ENCODE results near the gene TNN. TPM values are rescaled to one million over a fixed set of nuclear protein-coding genes. Genes with fewer than 3 reads are reported as not detected.
A peak's percentile ranks its signal among the peaks of the same experiment; 100 is the strongest.

The TNN gene
- total and polyA plus RNA-seq, 10 of the 15 experiments (the other 5 are each of a cell fraction or from before 2014, with no cell fraction given), result 0.05 to 0.17 (median 0.11) TPM

DNA sequence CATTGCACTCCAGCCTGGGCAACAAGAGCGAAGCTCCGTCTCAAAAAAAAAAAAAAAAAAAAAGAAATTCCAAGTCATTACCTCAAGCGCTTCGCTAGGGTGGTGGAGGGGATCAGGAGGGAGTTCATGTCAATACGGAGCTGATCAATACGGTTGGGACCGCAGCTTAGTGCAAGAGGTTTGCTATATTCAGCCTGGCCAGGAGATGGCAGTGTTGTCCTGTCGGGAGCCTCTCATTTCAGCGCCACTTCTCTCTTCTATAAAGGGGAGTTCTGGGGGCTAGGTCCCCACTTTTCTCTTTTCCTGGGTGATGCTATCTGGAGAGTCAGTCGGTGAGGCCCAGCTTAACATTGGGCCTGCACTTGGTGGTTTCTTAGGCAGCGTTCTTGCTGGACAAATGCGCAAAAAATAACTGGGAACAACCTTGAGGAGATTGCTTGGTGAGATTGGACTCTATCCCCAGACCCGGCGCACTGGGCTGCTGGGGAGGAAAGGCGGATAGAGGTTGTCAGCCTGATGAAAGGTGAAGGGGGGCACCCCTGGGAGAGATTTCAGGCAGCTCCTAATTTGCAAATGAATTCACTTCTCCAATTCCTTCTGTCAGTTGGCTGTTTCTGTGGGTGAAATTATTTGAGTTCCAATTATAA is 84.5 kb downstream of the TNN start:
- BruUV-seq (replicated peaks), result no TSS peak

More for the DNA sequence above, 84.5 kb downstream of the TNN start:
- CTCF ChIA-PET, result interaction anchor here (0.6 to 13.1 kb wide), 81 partner anchors 9 to 1540 kb away, joined by 3 to 482 read pairs (median 4); partner anchors contain the start of genes KIAA0040 and MRPS14
- WGBS (ENCODE audit: insufficient coverage, insufficient replicate concordance, low lambda C conversion rate, missing lambda C conversion rate), result under 1% methylated on average over 15 of the region's 15 CpGs
- TF ChIP-seq, protein P1, sequence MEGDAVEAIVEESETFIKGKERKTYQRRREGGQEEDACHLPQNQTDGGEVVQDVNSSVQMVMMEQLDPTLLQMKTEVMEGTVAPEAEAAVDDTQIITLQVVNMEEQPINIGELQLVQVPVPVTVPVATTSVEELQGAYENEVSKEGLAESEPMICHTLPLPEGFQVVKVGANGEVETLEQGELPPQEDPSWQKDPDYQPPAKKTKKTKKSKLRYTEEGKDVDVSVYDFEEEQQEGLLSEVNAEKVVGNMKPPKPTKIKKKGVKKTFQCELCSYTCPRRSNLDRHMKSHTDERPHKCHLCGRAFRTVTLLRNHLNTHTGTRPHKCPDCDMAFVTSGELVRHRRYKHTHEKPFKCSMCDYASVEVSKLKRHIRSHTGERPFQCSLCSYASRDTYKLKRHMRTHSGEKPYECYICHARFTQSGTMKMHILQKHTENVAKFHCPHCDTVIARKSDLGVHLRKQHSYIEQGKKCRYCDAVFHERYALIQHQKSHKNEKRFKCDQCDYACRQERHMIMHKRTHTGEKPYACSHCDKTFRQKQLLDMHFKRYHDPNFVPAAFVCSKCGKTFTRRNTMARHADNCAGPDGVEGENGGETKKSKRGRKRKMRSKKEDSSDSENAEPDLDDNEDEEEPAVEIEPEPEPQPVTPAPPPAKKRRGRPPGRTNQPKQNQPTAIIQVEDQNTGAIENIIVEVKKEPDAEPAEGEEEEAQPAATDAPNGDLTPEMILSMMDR (IDR thresholded peaks at IDR 0.05 in 2 of 3, conservative IDR thresholded peaks at IDR 0.05 in 1 of 3; ENCODE audit: control insufficient read depth in 2 of 3, extremely low read depth in 1 of 3, insufficient read depth in 1 of 3, low read depth in 3 of 3, low read length in 3 of 3), result peak; percentile 88 to 94 (median 88)
- TF ChIP-seq NRF1 (conservative IDR thresholded peaks at IDR 0.05; ENCODE audit: low read depth, low read length), result no peak
- TF ChIP-seq POU2F2 (IDR thresholded peaks at IDR 0.05; ENCODE audit: borderline replicate concordance, low read depth, low read length), result 0 out of 3 replicates have a peak, but pooled peaks have one; percentile 39
- TF ChIP-seq SMC3 (IDR thresholded peaks at IDR 0.05; ENCODE audit: borderline replicate concordance, low read length), result peak; percentile 75
- no peak for TF ChIP-seq SREBF2 (IDR thresholded peaks at IDR 0.05; ENCODE audit: low read length)
- no peak for TF ChIP-seq POLR2AphosphoS2 (IDR thresholded peaks at IDR 0.05; ENCODE audit: low read depth, low read length)
- TF ChIP-seq CHD1 (IDR thresholded peaks at IDR 0.05; ENCODE audit: low read depth, low read length), result no peak
- peak; percentile 93 for TF ChIP-seq RAD21 (IDR thresholded peaks at IDR 0.05; ENCODE audit: insufficient read depth, low read depth, low read length)
- peak; percentile 51; the same call in 1 of the 2 replicates for TF ChIP-seq YY1 (IDR thresholded peaks at IDR 0.05; ENCODE audit: low read depth, low read length)
- 0 out of 2 replicates have a peak, but pooled peaks have one; percentile 16 for TF ChIP-seq RUNX3 (IDR thresholded peaks at IDR 0.05; ENCODE audit: low read length)
- TF ChIP-seq ZNF207 (IDR thresholded peaks at IDR 0.05; ENCODE audit: borderline replicate concordance), result no peak
- no peak overlapping the region for H3K9ac ChIP-seq (ENCODE audit: control insufficient read depth, insufficient read depth, low read length)
- no peak overlapping the region for H3K27ac ChIP-seq (ENCODE audit: control insufficient read depth, insufficient read depth)
- POLR2A ChIA-PET, result interaction anchor here (0.6 to 1.4 kb wide), 5 partner anchors 9 to 1730 kb away, joined by 3 to 4 read pairs (median 3); no protein-coding TSS in a partner anchor
- peak; percentile 82 for ATAC-seq
- no peaks in the 10 kb centered on the region for H4K20me1 ChIP-seq (ENCODE audit: control insufficient read depth, insufficient read depth)
- in situ Hi-C loops (cut with MboI) (loop anchor here (10.0 kb wide), 2 partner anchors 283 to 923 kb away; no protein-coding TSS in a partner anchor), intact Hi-C loops (cut with micrococcal nuclease; ENCODE audit: unreplicated experiment) (loop anchor here (1.0 to 10.0 kb wide), 3 partner anchors 282 to 923 kb away; partner anchors contain the start of gene TNR)
- peak; percentile 64 for FAIRE-seq
- H3K79me2 ChIP-seq (ENCODE audit: control insufficient read depth, insufficient read depth, low read length), result no peaks in the 10 kb centered on the region
- DNase-seq (ENCODE audit: low read depth, low spot score), result no peak
- H2AFZ ChIP-seq (ENCODE audit: control insufficient read depth, low read depth, low read length), result no peak overlapping the region
- no peak overlapping the region for H3K4me2 ChIP-seq (ENCODE audit: control insufficient read depth, insufficient read depth)
- no peak overlapping the region for H3K4me3 ChIP-seq
- H3K27me3 ChIP-seq (replicated peaks in 1 of 2; ENCODE audit: control insufficient read depth in 2 of 2, insufficient read depth in 2 of 2, low read length in 1 of 2), result peaks cover 0 to 5% of the 10 kb centered on the region in 2 experiments; a peak in 2 of 4 replicates
- H3K9me3 ChIP-seq (replicated peaks; ENCODE audit: control insufficient read depth, insufficient read depth, low read length), result no peaks in the 10 kb centered on the region
- no peaks in the 10 kb centered on the region for H3K36me3 ChIP-seq (ENCODE audit: control insufficient read depth in 2 of 2, insufficient read depth in 2 of 2, low read length in 1 of 2)
- SMC1A ChIA-PET (ENCODE audit: uncharacterized antibody, unreplicated experiment), result interaction anchor here (0.6 to 8.9 kb wide), 37 partner anchors 9 to 1165 kb away, joined by 3 to 208 read pairs (median 4); no protein-coding TSS in a partner anchor
- H3K4me1 ChIP-seq (ENCODE audit: control insufficient read depth, insufficient read depth, low read length), result peaks cover 7% of the 10 kb centered on the region; the same call in 1 of the 2 replicates
- RAD21 ChIA-PET (ENCODE audit: unreplicated experiment), result interaction anchor here (0.6 to 9.9 kb wide), 44 partner anchors 9 to 1222 kb away, joined by 3 to 191 read pairs (median 5); partner anchors contain the start of gene MRPS14

Measured in GM12878 (cell line).